Liver (tissue), 9 donors: ENCODE data around the gene LRRC23. TPM values are rescaled to one million over a fixed set of nuclear protein-coding genes. Genes with fewer than 3 reads are reported as not detected.

Source experiments
- DNase-seq: peaks from one replicate; pipeline ENCODE4 v3.0.0-alpha.2; 2017; ENCODE audit warnings: low spot score
- H3K27ac ChIP-seq, 2 donors: one replicate each; pipeline ENCODE4 v1.7.0; 2013; ENCODE audit warnings: inconsistent platforms in 2 of 2, low read length in 2 of 2, control low read depth in 1 of 2, low read depth in 1 of 2, mild to moderate bottlenecking in 1 of 2
- H3K27me3 ChIP-seq, 4 donors: one replicate each; pipeline versions ENCODE4 v1.6.1 to v1.7.0; 2013; ENCODE audit warnings: low read length in 3 of 4, inconsistent platforms in 1 of 4, mild to moderate bottlenecking in 1 of 4, moderate library complexity in 1 of 4; ENCODE audit not compliant: control insufficient read depth in 4 of 4, insufficient read depth in 4 of 4
- H3K36me3 ChIP-seq, 4 donors: one replicate each; pipeline versions ENCODE4 v1.6.1 to v1.7.0; 2013; ENCODE audit warnings: low read length in 3 of 4, mild to moderate bottlenecking in 3 of 4, low read depth in 1 of 4, moderate library complexity in 1 of 4; ENCODE audit not compliant: control insufficient read depth in 4 of 4, insufficient read depth in 3 of 4
- H3K4me1 ChIP-seq, 4 donors: one replicate each; pipeline versions ENCODE4 v1.6.1 to v1.7.0; 2013; ENCODE audit warnings: low read length in 3 of 4, mild to moderate bottlenecking in 3 of 4, moderate library complexity in 1 of 4; ENCODE audit not compliant: control insufficient read depth in 4 of 4, insufficient read depth in 4 of 4
- H3K4me3 ChIP-seq, 3 donors: one replicate each; pipeline versions ENCODE4 v1.6.1 to v1.7.0; 2013; ENCODE audit warnings: low read length in 3 of 3, control low read depth in 1 of 3, low read depth in 1 of 3, mild to moderate bottlenecking in 1 of 3
- H3K9ac ChIP-seq, 2 donors: one replicate each; pipeline ENCODE4 v1.7.0; 2013; ENCODE audit warnings: low read length in 2 of 2, mild to moderate bottlenecking in 2 of 2, moderate library complexity in 2 of 2, control low read depth in 1 of 2, low read depth in 1 of 2
- H3K9me3 ChIP-seq, 4 donors: one replicate each; pipeline versions ENCODE4 v1.6.1 to v1.7.0; 2013; ENCODE audit warnings: low read length in 3 of 4; ENCODE audit not compliant: control insufficient read depth in 4 of 4
- ATF3 ChIP-seq: IDR thresholded peaks from 2 replicates; pipeline ENCODE4 v1.6.1; 2016; ENCODE audit warnings: antibody characterized with exemption
- CTCF ChIP-seq: fragments of 150-350 bp; IDR thresholded peaks from 2 replicates; pipeline ENCODE4 v1.5.1; 2017; ENCODE audit warnings: improper control_type of control experiment, low read depth, low read length; ENCODE audit not compliant: missing input control
- EGR1 ChIP-seq, 2 donors: IDR thresholded peaks; 2 replicates each; pipeline ENCODE4 v1.6.1; 2016 to 2018; ENCODE audit warnings: antibody characterized with exemption in 2 of 2, low read depth in 2 of 2
- FOXA1 ChIP-seq: IDR thresholded peaks from 2 replicates; pipeline ENCODE4 v1.6.1; 2016; ENCODE audit warnings: antibody characterized with exemption
- FOXA2 ChIP-seq: IDR thresholded peaks from 2 replicates; pipeline ENCODE4 v1.6.1; 2016; ENCODE audit warnings: antibody characterized with exemption
- GABPA ChIP-seq, 2 donors: IDR thresholded peaks in 1 of 2; conservative IDR thresholded peaks in 1 of 2; 2 replicates each; pipeline ENCODE4 v1.6.1; 2016; ENCODE audit warnings: antibody characterized with exemption in 2 of 2, mild to moderate bottlenecking in 1 of 2, moderate library complexity in 1 of 2
- HNF4A ChIP-seq, 2 donors: conservative IDR thresholded peaks; 2 replicates each; pipeline ENCODE4 v1.6.1; 2016; ENCODE audit warnings: antibody characterized with exemption in 2 of 2, mild to moderate bottlenecking in 2 of 2
- HNF4G ChIP-seq: IDR thresholded peaks from 2 replicates; pipeline ENCODE4 v1.6.1; 2016; ENCODE audit warnings: antibody characterized with exemption
- JUND ChIP-seq, 2 donors: IDR thresholded peaks; 2 replicates each; pipeline ENCODE4 v1.6.1; 2016; ENCODE audit warnings: antibody characterized with exemption in 2 of 2
- MAX ChIP-seq: IDR thresholded peaks from 2 replicates; pipeline ENCODE4 v1.6.1; 2016; ENCODE audit warnings: antibody characterized with exemption
- NR2F2 ChIP-seq: IDR thresholded peaks from 2 replicates; pipeline ENCODE4 v1.6.1; 2016; ENCODE audit warnings: antibody characterized with exemption
- RAD21 ChIP-seq, 2 donors: IDR thresholded peaks; 2 replicates each; pipeline ENCODE4 v1.6.1; 2016; ENCODE audit warnings: antibody characterized with exemption in 2 of 2, mild to moderate bottlenecking in 2 of 2
- REST ChIP-seq: IDR thresholded peaks from 2 replicates; pipeline ENCODE4 v1.6.1; 2016; ENCODE audit warnings: antibody characterized with exemption, mild to moderate bottlenecking
- RXRA ChIP-seq, 2 donors: IDR thresholded peaks; 2 replicates each; pipeline ENCODE4 v1.6.1; 2017 to 2018; ENCODE audit warnings: antibody characterized with exemption in 2 of 2, mild to moderate bottlenecking in 1 of 2
- SP1 ChIP-seq: IDR thresholded peaks from 2 replicates; pipeline ENCODE4 v1.6.1; 2018; ENCODE audit warnings: antibody characterized with exemption, mild to moderate bottlenecking
- TAF1 ChIP-seq: conservative IDR thresholded peaks from 2 replicates; pipeline ENCODE4 v1.6.1; 2016; ENCODE audit warnings: antibody characterized with exemption, mild to moderate bottlenecking
- YY1 ChIP-seq: IDR thresholded peaks from 2 replicates; pipeline ENCODE4 v1.6.1; 2016; ENCODE audit warnings: antibody characterized with exemption, mild to moderate bottlenecking
- ZBTB33 ChIP-seq: IDR thresholded peaks from 2 replicates; pipeline ENCODE4 v1.6.1; 2016; ENCODE audit warnings: antibody characterized with exemption
- WGBS: extraction: QIAGEN DNeasy Blood & Tissue Kit; methylation state at CpG from one replicate; pipeline ENCODE4 v1.1.7; 2013; 5-methylcytosine and 5-hydroxymethylcytosine counted together
- polyA plus RNA-seq, 2 donors: library from polyadenylated mRNA; stranded (reverse) in 1 of 2; unstranded in 1 of 2; fragments of 200-250 nt in 1 of 2; fragments of >200 nt in 1 of 2; fragmentation: Nextera tagmentation in 1 of 2; extraction: Ambion mirVana in 1 of 2; gene quantifications; one replicate each; pipeline versions ENCODE4 v1.2.1 to v1.2.3, GENCODE V29; 2013 to 2015
- total RNA-seq, 2 donors: library from RNA; depleted of rRNA; stranded (reverse); fragments of >200 nt; gene quantifications; one replicate each; pipeline ENCODE4 v1.2.3, GENCODE V29; 2014
- donor health status: healthy.
- donor health status: healthy.
- donor health status: healthy.
- donor health status: healthy.
- donor health status: healthy.

Gene LRRC23
- total and polyA plus RNA-seq, 4 donors, result 0.92 to 3.6 (median 2.1) TPM

GRCh38 chr12:6932766-6933165 is 28.1 kb downstream of the LRRC23 start:
- 93% methylated on average over 1 of the region's 1 CpG for whole genome bisulfite sequencing
- no peaks in the 10 kb centered on the region for H3K9me3 ChIP-seq
- no peaks in the 10 kb centered on the region for H3K27me3 ChIP-seq
- peaks cover 0 to 14% (median 7%) of the 10 kb centered on the region in 4 donors for H3K36me3 ChIP-seq
- no peak overlapping the region for H3K4me3 ChIP-seq
- H3K27ac ChIP-seq, result no peak overlapping the region
- DNase-seq, result no peak
- no peak overlapping the region for H3K9ac ChIP-seq
- TF ChIP-seq RAD21 (IDR thresholded peaks at IDR 0.05) (no peak), JUND (IDR thresholded peaks at IDR 0.05) (no peak), TAF1 (no peak), GABPA (IDR thresholded peaks at IDR 0.05 in 1 of 2, conservative IDR thresholded peaks at IDR 0.05 in 1 of 2) (no peak), CTCF (no peak), FOXA1 (no peak), REST (no peak), SP1 (no peak), MAX (no peak), NR2F2 (no peak), HNF4G (no peak), EGR1 (IDR thresholded peaks at IDR 0.05; ENCODE audit: low read depth in 2 of 2) (no peak), FOXA2 (no peak), ATF3 (no peak), RXRA (IDR thresholded peaks at IDR 0.05) (no peak), HNF4A (conservative IDR thresholded peaks at IDR 0.05) (no peak), ZBTB33 (no peak), YY1 (no peak)
- peaks cover 4 to 37% (median 14%) of the 10 kb centered on the region in 4 donors for H3K4me1 ChIP-seq
